SK-N-DZ (cell line): ENCODE data around the gene STXBP1. TPM values are rescaled to one million over a fixed set of nuclear protein-coding genes. Genes with fewer than 3 reads are reported as not detected.

Source experiments
- DNase-seq: peaks from one replicate; pipeline ENCODE4 v3.0.0-alpha.2; 2015; ENCODE audit warnings: low spot score
- polyA plus RNA-seq, 2 experiments: library from polyadenylated mRNA; depleted of rRNA; stranded (reverse); fragments of >200 nt; gene quantifications; 2 replicates each; pipeline ENCODE4 v1.2.3, GENCODE V29; 2014

The STXBP1 gene
- 39.9 and 64.1 TPM in 2 replicates for polyA plus RNA-seq (2014; cell fraction: cytosol; rRNA removed)
- polyA plus RNA-seq (2014; cell fraction: nucleus; rRNA removed): 25.0 and 104 TPM in 2 replicates

GRCh38 chr9:127611899-127612790 is at the start of gene STXBP1:
Gene STXBP1 (plus strand): TSS chr9:127612277. CDS start chr9:127612404, 127 bp downstream.
- peak; percentile 83 for DNase-seq

DNA sequence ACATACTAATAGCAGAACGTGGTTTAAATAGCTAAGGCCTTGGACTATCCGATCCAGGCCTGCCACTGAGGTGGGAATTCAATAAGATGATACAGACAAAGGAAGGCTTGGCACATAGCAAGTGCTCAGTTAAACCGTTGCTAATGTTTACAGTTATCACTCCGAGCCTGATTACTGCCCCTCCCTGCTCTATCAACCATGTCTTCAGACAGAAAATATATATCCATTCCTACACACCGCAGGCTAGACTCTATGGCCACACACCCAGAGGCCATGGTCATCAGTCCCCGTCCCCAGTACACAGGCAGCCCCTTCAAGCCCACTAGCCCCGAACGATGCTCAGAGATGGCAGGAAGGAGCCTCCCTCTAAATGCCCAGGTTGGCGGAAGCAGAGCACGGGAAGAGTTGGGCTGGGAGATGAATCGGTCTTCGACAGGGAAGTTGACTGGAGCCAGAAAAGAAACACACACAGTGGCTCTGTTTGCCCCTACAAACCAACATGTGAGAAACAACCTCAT is 49.7 kb upstream of the STXBP1 start:
- no peak for DNase-seq

DNA sequence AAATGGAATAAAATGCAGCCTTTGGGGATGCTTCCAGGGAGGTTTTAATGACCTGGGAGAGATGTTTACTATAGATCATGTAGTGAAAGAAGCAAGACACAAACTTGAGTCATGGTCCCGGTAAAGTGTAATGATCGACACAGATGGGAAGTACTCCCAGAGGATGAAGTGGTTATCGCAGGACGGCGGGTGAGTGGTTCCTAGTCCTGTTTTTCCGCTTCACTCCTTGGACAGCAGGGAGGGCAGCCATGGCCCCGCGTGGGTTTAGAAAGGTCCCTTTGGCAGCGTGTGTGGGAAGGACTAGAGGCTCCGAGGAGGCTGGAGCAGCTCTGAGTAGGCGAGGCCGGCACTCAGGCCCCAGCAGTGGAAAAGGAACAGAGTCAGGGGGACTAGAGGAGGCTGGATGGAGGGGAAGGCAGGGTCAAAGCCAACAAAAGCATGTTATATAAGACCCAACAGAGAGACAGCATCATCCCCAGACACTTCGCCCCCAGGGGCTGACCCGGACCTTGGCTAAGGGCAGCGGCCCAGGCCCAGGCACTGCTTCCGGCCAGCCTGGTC is 49.2 kb upstream of the STXBP1 start:
- DNase-seq: no peak

GRCh38 chr9:127563579-127563978 is 48.5 kb upstream of the STXBP1 start:
- no peak for DNase-seq

DNA sequence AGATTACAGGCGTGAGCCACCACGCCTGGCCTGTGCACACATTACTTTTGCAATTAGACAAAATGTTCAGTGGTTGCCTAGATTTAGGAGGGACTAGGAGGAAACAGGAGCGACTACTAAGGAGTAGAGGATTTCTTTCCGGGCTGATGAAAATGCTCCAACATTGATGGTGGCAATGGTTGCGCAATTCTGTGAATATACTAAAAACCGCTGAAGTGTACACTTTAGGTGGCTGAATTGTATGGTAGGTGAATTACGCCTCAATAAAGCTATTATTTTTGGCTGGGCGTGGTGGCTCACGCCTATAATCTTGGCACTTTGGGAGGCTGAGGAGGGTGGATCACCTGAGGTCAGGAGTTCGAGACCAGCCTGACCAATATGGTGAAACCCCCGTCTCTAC is 46.8 kb upstream of the STXBP1 start:
- DNase-seq: no peak

DNA sequence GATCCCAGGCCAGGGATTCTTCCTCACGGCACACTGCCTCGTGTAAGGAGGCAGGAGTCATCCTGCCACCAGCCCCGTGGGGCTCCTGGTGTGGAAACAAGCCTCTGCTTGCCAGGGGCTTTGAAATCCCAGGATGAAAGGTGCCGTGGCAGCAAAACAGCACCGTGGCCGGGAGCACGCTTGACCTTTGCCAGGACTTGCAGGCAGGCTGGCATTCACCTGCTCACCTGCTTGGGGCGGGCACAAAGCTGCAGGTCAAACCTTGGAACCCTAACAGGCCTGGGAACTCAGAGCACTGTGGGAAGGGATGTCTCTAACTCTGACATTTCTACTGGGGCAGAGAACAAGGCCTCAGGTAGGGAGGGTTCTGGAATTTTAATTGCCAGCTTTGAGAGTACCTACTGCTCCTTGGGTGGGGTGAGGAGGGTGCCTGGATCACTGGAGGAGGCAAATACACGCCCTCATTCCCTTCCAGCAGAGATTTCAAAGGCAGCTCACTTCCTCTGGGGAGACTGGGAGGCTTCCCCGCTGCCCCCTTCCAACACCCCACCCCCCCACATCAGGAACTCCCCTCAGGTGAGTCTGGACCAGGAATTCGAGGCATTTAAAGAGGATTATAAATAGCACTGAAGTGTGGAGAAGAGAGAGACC is 45.6 kb upstream of the STXBP1 start:
- DNase-seq: no peak

GRCh38 chr9:127567035-127567729 is 44.9 kb upstream of the STXBP1 start:
- peak; percentile 35 for DNase-seq

- no peak for DNase-seq
These were observed 44.1 kb upstream of the STXBP1 start for GRCh38 chr9:127567730-127568617.

DNA sequence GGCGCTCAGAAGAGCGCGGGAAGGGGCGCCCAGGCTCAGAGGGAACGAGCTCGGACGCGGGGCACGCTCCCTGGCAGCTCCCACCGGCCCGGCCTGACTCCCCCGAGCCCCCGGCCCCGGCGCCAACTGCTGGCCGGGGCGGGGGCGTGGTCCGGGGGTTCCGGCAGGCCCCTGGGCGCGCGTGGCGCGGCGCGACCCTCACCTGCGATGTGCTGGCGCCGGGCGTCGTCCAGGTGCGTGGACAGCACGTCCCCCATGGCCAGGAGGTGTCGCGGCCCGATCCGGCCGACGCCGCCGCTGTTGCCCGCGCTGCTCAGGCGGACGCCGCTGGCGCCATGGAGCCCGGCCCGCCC is 43.5 kb upstream of the STXBP1 start:
- no peak for DNase-seq

- DNase-seq: peak; percentile 77
These were observed 42.8 kb upstream of the STXBP1 start for GRCh38 chr9:127568971-127569885.

GRCh38 chr9:127569886-127570401 is 42.1 kb upstream of the STXBP1 start:
- peak; percentile 22 for DNase-seq

DNA sequence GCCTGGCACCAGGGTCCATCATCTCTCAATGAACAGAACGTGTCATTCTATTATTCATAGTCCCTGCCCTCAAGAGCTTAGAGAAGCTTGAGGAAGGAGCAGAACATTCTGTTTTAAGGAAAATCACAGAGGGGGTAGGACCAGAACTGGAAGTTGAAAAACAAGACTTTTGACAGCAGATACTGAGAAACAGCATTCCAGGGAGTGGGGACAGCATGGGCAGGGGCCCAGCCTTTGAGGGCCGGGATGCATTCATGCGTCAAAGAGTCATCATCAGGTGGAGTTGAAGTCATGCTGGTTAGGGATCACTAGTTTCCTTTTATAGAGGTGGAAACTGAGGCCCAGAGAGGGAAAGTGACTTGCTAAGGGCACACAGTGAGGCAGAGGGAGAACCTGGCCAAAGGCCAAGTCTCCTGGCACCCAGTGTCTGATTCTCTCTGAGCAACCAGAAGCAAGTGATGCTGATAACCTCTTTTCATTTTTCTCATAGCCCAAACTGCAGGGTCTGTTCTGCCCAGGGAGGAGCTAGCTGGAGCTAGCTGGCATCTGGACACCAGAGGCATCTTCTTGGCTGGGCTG is 41.5 kb upstream of the STXBP1 start:
- DNase-seq: no peak

- no peak for DNase-seq
These were observed 40.1 kb upstream of the STXBP1 start for GRCh38 chr9:127571971-127572370.

DNA sequence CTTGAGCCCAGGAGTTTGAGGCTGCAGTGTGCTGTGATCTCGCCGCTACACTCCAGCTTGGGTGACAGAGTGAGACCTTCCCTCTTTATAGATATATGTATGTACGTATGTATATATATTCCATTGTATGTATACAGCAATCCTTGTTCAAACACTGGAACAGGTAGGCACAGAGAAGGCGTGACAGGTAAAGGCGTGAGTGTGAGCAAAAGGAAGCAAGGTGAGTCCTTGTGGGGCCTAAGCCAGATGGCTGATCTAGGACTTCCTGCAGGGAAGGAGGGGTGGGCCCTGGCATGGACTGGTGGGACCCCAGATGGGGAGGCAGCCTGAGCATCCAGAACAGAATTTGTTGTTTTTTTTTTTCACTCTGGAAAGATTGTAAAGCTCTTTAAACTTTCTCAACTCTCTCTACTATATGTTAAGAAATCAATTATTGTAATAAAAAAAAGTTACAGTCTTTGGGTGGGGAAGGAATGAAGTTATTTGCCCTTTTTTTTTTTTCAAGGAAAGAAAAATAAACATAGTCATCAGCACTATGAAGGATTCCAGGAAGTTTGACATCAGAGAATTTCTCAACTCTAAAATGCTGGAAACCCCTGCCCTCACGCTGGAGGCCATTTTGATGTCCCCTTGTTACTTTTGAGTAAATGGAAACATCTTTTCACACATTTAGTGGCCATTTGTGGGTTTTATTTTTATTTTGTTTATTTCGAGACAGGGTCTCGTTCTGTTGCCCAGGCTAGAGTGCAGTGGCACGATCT is 38.9 kb upstream of the STXBP1 start:
- no peak for DNase-seq

DNA sequence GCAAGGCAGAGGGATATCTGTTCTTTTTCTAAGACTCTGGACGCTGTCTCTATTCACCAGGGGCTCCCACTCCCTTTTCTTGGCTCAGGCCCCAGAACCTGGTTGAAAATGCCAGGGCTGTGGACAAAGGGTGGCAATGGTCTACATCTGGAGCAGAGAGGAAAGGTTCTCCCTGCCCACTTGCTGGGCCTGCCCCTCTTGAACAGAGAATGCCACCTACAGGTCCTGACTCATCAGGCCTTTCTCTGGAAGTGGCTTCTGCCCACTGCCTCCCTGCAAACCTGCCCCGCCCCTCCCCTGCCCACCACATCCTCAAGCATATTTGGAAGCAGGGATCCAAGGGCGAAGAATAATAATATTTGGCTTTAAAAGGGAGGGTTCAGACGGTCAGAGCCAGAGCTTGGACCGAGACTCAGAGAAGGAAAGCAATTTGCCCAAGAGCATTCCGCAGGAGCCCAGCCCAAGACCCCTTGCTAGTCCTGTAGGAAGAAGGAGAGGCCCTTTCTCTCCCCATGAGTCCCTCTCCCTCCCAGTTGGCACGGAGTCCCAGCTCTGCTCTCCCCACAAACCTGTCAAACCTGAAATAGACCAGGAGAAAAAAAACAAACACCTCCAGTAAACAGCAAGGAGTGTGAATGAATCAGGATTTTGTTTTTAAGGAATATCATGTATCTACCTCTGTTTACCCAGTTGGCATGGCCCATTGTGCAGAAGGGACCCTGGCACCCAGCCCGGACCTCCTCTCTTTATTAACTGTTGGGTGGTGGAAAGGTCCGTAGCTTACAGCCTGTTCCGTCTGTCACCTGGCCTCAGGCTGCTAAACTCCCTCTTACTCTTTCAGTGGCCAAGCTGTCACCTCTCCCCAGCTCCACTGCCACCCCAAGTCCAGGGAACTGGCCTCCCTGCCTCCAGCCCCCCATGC is 37.7 kb upstream of the STXBP1 start:
- DNase-seq: no peak

- no peak for DNase-seq
These were observed 36.0 kb upstream of the STXBP1 start for GRCh38 chr9:127575875-127576778.
